GM21723 (cell line): ENCODE measurements around the gene PARP16.
"Not testable (repeated sequence)": the region's sequence is repeated elsewhere in the genome, so short reads cannot be mapped to it uniquely, and the experiment has no call there.

Experiments used
- ATAC-seq: cut with Tn5 transposase; IDR thresholded peaks from one replicate; pipeline ENCODE4 v1.9.1; 2021; ENCODE audit warnings: mild to moderate bottlenecking, moderate library complexity; ENCODE audit not compliant: unreplicated experiment

The PARP16 gene

DNA sequence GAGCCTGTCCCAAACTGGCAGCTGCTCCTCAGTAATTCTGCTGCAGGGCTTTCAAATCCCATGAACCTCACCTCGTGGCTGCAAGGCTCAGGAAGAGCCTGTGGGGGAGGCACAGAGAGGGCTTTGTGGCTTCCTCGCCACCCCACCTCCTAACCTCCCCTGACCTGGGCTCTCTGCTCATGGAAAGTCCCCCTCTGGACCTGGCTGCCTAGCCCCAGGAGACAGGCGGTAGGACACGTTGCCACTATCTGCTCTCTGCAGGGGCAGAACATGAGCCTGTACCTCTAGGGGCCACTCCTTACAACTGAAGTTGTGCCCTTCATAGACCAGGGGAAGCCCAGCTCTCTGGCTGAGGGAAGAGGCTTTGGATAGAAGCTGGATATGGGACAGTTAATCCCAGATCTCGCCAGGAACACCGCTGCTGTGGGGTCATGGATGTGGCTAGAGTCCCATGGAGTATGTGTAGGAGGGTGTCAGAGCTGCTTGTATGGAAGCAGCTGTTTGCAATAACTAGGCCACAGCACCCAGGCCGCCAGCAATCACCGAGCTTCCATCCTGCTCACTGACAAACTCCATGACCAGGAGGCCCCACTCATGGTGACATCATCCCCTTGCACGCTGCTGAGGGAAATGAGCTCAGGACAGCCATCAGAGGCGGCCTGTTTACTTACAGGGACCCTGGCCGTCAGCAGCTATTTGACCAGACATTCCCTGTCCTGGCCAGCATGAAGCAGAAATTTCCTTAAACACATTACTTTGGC is 41.4 kb downstream of the PARP16 start:
- no peak for ATAC-seq

- ATAC-seq: no peak
These were observed 42.0 kb downstream of the PARP16 start for GRCh38 chr15:65244638-65245037.

DNA sequence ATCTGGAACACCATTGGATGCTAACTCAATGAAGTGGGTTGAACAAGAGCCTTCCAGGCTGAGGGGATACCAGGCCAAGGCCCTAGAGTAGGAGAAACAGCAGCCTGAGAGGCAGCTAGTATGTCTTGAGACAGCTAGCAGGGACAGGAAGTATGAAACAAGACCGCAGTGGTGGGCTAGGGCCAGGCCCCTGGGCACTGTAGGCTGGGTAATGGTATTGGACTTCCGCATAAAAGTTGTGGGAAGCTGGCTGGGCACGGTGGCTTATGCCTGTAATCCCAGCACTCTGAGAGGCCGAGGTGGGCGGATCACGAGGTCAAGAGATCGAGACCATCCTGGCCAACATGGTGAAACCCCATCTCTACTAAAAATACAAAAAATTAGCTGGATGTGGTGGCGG is 50.2 kb downstream of the PARP16 start:
- not testable (repeated sequence) for ATAC-seq

DNA sequence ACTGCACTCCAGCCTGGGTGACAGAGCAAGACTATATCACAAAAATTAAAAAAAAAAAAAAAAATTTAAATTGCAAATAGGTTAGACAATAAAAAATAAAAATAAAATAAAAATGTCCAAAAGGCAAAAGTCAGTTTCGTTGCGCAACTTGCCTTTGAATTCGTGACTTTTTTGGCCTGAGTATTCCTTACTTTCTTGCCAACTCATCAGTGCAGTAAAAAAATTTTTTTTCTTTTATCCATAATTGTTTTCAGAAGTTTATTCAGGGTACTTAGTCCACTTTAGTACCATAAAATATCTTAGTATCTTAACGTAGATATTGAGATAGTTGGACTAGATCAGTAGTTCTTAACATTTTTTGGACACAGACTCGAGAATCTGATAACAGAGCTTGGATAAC is 53.0 kb downstream of the PARP16 start:
- ATAC-seq: no peak

GRCh38 chr15:65232520-65232919 is 54.2 kb downstream of the PARP16 start:
- ATAC-seq: no peak

GRCh38 chr15:65231306-65231705 is 55.4 kb downstream of the PARP16 start:
- ATAC-seq: no peak

- not testable (repeated sequence) for ATAC-seq
These were observed 59.8 kb downstream of the PARP16 start for GRCh38 chr15:65226901-65227300.

GRCh38 chr15:65226221-65226620 is 60.5 kb downstream of the PARP16 start:
- no peak for ATAC-seq

- no peak for ATAC-seq
These were observed 62.7 kb downstream of the PARP16 start for GRCh38 chr15:65223996-65224395.

DNA sequence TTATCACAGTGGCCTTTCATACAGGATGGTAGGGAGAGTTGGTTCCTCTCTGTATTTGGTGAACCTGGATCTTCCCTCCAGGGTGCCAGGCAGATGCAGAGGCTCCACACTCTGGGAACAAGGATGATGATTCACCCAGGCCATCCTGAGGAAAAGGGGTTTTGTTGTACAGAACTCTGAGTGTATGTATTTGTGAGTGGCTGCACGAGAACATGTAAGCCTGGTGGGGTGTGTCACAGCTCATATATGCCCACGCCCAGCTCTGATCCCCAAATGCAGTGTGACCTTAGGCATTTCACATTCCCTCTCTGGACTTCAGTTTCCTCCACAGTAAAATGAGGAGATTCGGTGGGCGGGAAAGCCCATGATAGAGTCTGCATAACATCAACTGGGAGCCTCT is 63.8 kb downstream of the PARP16 start:
- no peak for ATAC-seq

- ATAC-seq: no peak
These were observed 65.0 kb downstream of the PARP16 start for GRCh38 chr15:65221697-65222096.

GRCh38 chr15:65219137-65219536 is 67.5 kb downstream of the PARP16 start:
- no peak for ATAC-seq

- ATAC-seq: no peak
These were observed 68.9 kb downstream of the PARP16 start for GRCh38 chr15:65217526-65218482.

- no peak for ATAC-seq
These were observed 71.2 kb downstream of the PARP16 start for GRCh38 chr15:65215496-65215895.

GRCh38 chr15:65214010-65214409 is 72.7 kb downstream of the PARP16 start:
- no peak for ATAC-seq

DNA sequence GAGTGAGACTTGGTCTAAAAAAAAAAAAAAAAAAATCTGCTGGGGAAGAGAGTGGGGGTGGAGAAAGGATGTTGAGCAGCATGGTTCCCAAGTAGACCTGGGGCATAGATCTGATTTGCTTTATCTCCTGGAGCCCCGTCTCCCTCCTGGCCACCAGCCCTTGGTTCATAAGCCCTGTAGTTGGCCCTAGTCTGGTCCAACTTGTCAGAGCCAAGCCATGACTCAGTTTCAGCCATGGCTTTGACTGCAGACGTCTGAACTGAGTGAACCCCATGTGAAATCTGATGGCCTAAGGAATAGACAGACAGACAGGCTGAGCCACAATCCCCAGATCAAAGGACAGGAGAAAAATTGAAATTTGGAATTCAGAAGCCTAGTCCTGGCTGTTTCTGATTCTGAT is 73.4 kb downstream of the PARP16 start:
- no peak for ATAC-seq

DNA sequence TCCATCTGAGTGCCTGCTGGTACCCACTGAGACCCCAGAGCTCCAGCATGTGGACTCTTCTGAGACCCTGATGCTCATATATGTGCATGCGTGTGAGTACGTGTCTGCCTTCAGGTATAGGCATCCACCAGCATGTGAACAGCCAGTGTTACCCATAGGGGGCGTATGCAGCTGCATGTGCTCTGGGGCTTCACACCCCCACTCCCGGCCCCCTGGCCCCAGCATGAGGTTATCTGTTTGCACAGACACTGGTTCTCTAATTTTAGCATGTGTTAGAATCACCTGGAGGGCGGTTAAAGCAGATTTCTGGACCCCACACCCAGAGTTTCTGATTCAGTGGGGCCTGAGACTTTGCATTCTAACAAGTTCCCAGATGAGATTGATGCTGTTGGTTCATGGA is 74.6 kb downstream of the PARP16 start:
- no peak for ATAC-seq

DNA sequence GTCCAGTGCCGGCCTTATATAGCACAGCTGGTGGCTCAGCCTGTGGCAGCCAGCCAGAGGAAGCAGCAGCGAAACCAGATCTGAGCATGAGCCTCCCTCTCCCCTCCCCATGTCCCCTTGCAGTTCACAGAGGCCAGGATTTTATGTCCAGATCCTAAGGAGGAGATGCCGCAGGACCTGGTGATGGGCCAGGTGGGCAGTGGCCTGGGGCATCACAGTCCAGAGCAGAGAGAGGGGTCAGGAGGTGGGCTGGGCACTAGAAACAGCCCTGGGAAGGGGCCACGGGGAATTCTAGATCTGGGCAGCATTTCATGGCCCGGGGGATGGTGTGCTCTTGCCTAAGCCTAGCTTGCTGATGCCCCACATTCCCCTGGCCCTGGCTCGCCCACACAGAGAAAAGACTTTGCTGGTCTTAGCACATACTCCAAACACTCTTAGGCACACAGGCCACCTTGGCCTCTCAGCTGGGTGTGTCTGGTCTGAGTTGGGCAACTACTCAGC is 75.2 kb downstream of the PARP16 start:
- no peak for ATAC-seq

GRCh38 chr15:65210770-65211481 is 75.8 kb downstream of the PARP16 start, which contains the start of gene CILP:
Gene CILP (minus strand): TSS chr15:65211473. CDS start chr15:65209755, 1,718 bp downstream.
- no peak for ATAC-seq

GRCh38 chr15:65209701-65210643 is 76.7 kb downstream of the PARP16 start:
- no peak for ATAC-seq
